A673 (cell line): ENCODE data around the gene TXNRD2. TPM values are rescaled to one million over a fixed set of nuclear protein-coding genes. Genes with fewer than 3 reads are reported as not detected.

Experiments
- BruUV-seq: library from RNA; stranded (reverse); fragments of 400-500 nt; replicated peaks from 2 replicates; lab custom pipeline; 2021; lab: Mats Ljungman, UMichigan
- CTCF ChIA-PET: fragments of 300-600 bp; sonication (Branson Sonifier 250); formaldehyde crosslinking; loops from one replicate; lab custom pipeline; 2022; ENCODE audit warnings: antibody characterized with exemption; lab: Charles Lee
- POLR2A ChIA-PET: fragments of 300-600 bp; sonication (Branson Sonifier 250); formaldehyde crosslinking; loops from one replicate; lab custom pipeline; 2022; ENCODE audit warnings: antibody characterized with exemption; ENCODE audit not compliant: low non-redundant PET; lab: Charles Lee
- DNase-seq: peaks from one replicate; pipeline ENCODE4 v3.0.0-alpha.2; 2015; ENCODE audit warnings: low spot score
- H3K27ac ChIP-seq: fragments of 200-600 bp; sonication (generic); 2 replicates; pipeline ENCODE4 v1.5.1; 2016; ENCODE audit warnings: mixed run types, low read depth, mild to moderate bottlenecking, mixed read lengths, antibody characterized with exemption, low read length; ENCODE audit not compliant: poor library complexity, severe bottlenecking
- H3K27me3 ChIP-seq: fragments of 200-600 bp; sonication (generic); replicated peaks from 2 replicates; pipeline ENCODE4 v1.6.1; 2017; ENCODE audit warnings: mixed run types, low read depth, mild to moderate bottlenecking, mixed read lengths, antibody characterized with exemption, low read length; ENCODE audit not compliant: insufficient read depth, poor library complexity
- H3K36me3 ChIP-seq: fragments of 200-600 bp; sonication (generic); 2 replicates; pipeline ENCODE4 v1.6.1; 2016; ENCODE audit warnings: mixed run types, mild to moderate bottlenecking, mixed read lengths, antibody characterized with exemption, low read length; ENCODE audit not compliant: insufficient read depth, poor library complexity, severe bottlenecking
- H3K4me1 ChIP-seq: fragments of 200-600 bp; sonication (generic); 2 replicates; pipeline ENCODE4 v1.6.1; 2017; ENCODE audit warnings: mixed run types, mild to moderate bottlenecking, mixed read lengths, antibody characterized with exemption, low read length; ENCODE audit not compliant: insufficient read depth, poor library complexity, severe bottlenecking
- H3K4me3 ChIP-seq: fragments of 200-600 bp; sonication (generic); 2 replicates; pipeline ENCODE4 v1.5.1; 2016; ENCODE audit warnings: low read depth, mixed run types, mild to moderate bottlenecking, mixed read lengths, low read length; ENCODE audit not compliant: poor library complexity, severe bottlenecking
- H3K9me3 ChIP-seq: fragments of 200-600 bp; sonication (generic); 2 replicates; pipeline ENCODE4 v1.6.1; 2016; ENCODE audit warnings: mixed run types, low read depth, mild to moderate bottlenecking, mixed read lengths, antibody characterized with exemption, low read length; ENCODE audit not compliant: poor library complexity, severe bottlenecking
- CTCF ChIP-seq: fragments of 300-800, 200-600 bp; sonication (generic); conservative IDR thresholded peaks from 2 replicates; pipeline ENCODE4 v1.5.1; 2017; ENCODE audit warnings: low read depth, mild to moderate bottlenecking, antibody characterized with exemption, low read length, moderate library complexity, mixed read lengths
- EZH2 ChIP-seq: fragments of 200-600 bp; sonication (generic); IDR thresholded peaks from 2 replicates; pipeline ENCODE4 v1.6.1; 2017; ENCODE audit warnings: borderline replicate concordance, low read depth, mild to moderate bottlenecking, mixed read lengths, antibody characterized with exemption, low read length; ENCODE audit not compliant: poor library complexity, severe bottlenecking
- intact Hi-C: fragments of 100-400 bp; cut with micrococcal nuclease; formaldehyde crosslinking; loops from one replicate; pipeline ENCODE4 v1.10.0; 2022; ENCODE audit not compliant: unreplicated experiment
- total RNA-seq: library from RNA; stranded (reverse); gene quantifications from 2 replicates; pipeline ENCODE4 v1.2.3, GENCODE V29; 2021

TXNRD2 gene
- total RNA-seq, 1 experiment from 2014 or later = 32.6 TPM

GRCh38 chr22:19918332-19919106 is 23.1 kb downstream of the TXNRD2 start:
- TF ChIP-seq EZH2 (no peak), CTCF (no peak)
- intact Hi-C loops = no loop called here
- no peak overlapping the region for H3K27ac ChIP-seq
- POLR2A ChIA-PET = no interaction called here
- BruUV-seq = no TSS peak
- DNase-seq = no peak
- no peaks in the 10 kb centered on the region for H3K27me3 ChIP-seq
- no peaks in the 10 kb centered on the region for H3K4me1 ChIP-seq
- no peak overlapping the region for H3K4me3 ChIP-seq
- CTCF ChIA-PET = no interaction called here
- H3K36me3 ChIP-seq = peaks cover 13% of the 10 kb centered on the region
- no peaks in the 10 kb centered on the region for H3K9me3 ChIP-seq

GRCh38 chr22:19917389-19918138 is 24.1 kb downstream of the TXNRD2 start:
- H3K4me1 ChIP-seq = no peaks in the 10 kb centered on the region
- POLR2A ChIA-PET = no interaction called here
- no peak for DNase-seq
- TF ChIP-seq EZH2 (no peak), CTCF (no peak)
- no peak overlapping the region for H3K4me3 ChIP-seq
- H3K27ac ChIP-seq = no peak overlapping the region
- no peaks in the 10 kb centered on the region for H3K27me3 ChIP-seq
- BruUV-seq = no TSS peak
- H3K9me3 ChIP-seq = no peaks in the 10 kb centered on the region
- CTCF ChIA-PET = no interaction called here
- intact Hi-C loops = no loop called here
- peaks cover 13% of the 10 kb centered on the region for H3K36me3 ChIP-seq

- Histone ChIP-seq H3K27me3 (no peaks in the 10 kb centered on the region), H3K4me1 (no peaks in the 10 kb centered on the region), H3K36me3 (peaks cover 13% of the 10 kb centered on the region), H3K9me3 (no peaks in the 10 kb centered on the region), H3K4me3 (no peak overlapping the region), H3K27ac (no peak overlapping the region)
- no peak for DNase-seq
- ChIA-PET CTCF (interaction anchor here (0.7 kb wide), 1 partner anchor 26 kb away, joined by 5 read pairs; no protein-coding TSS in a partner anchor), POLR2A (no interaction called here)
- BruUV-seq = no TSS peak
- intact Hi-C loops = no loop called here
- no peak for TF ChIP-seq CTCF
- no peak for TF ChIP-seq EZH2
Observed at GRCh38 chr22:19916941-19917340, 24.7 kb downstream of the TXNRD2 start.
